Putamen (tissue), 1 donor: ENCODE data around the gene GPATCH2.
"Not testable (repeated sequence)": the region's sequence is repeated elsewhere in the genome, so short reads cannot be mapped to it uniquely, and the experiment has no call there.

Experiments used
- DNase-seq: peaks from one replicate; pipeline ENCODE4 v3.0.0-alpha.2; 2016; ENCODE audit warnings: low spot score

GPATCH2 gene

GRCh38 chr1:217443845-217444244, 187.0 kb downstream of the GPATCH2 start:
- DNase-seq, result no peak

- no peak for DNase-seq
These were observed 193.5 kb downstream of the GPATCH2 start for GRCh38 chr1:217437376-217437775.

- DNase-seq, result no peak
These were observed 195.7 kb downstream of the GPATCH2 start for GRCh38 chr1:217435204-217435603.

GRCh38 chr1:217433664-217434063, 197.2 kb downstream of the GPATCH2 start:
- DNase-seq, result no peak

GRCh38 chr1:217432339-217432738, 198.6 kb downstream of the GPATCH2 start:
- no peak for DNase-seq

GRCh38 chr1:217431395-217431794, 199.5 kb downstream of the GPATCH2 start:
- DNase-seq, result no peak

GRCh38 chr1:217425422-217425821, 205.5 kb downstream of the GPATCH2 start:
- no peak for DNase-seq

- no peak for DNase-seq
These were observed 211.7 kb downstream of the GPATCH2 start for GRCh38 chr1:217419194-217419551.

GRCh38 chr1:217418269-217419193, 212.4 kb downstream of the GPATCH2 start:
- DNase-seq, result no peak

- no peak for DNase-seq
These were observed 213.5 kb downstream of the GPATCH2 start for GRCh38 chr1:217417363-217417762.

GRCh38 chr1:217407534-217408001, 223.3 kb downstream of the GPATCH2 start:
- DNase-seq, result no peak

GRCh38 chr1:217403026-217403720, 227.7 kb downstream of the GPATCH2 start:
- DNase-seq, result no peak

GRCh38 chr1:217402301-217402700, 228.6 kb downstream of the GPATCH2 start:
- no peak for DNase-seq

- DNase-seq, result no peak
These were observed 237.0 kb downstream of the GPATCH2 start for GRCh38 chr1:217393896-217394295.

- DNase-seq, result no peak
These were observed 238.4 kb downstream of the GPATCH2 start for GRCh38 chr1:217392441-217392840.

GRCh38 chr1:217389895-217390294, 241.0 kb downstream of the GPATCH2 start:
- no peak for DNase-seq

GRCh38 chr1:217388522-217389065, 242.3 kb downstream of the GPATCH2 start:
- DNase-seq, result no peak

GRCh38 chr1:217381773-217382172, 249.1 kb downstream of the GPATCH2 start:
- not testable (repeated sequence) for DNase-seq

- DNase-seq, result not testable (repeated sequence)
These were observed 251.1 kb downstream of the GPATCH2 start for GRCh38 chr1:217379804-217380203.

- no peak for DNase-seq
These were observed 251.6 kb downstream of the GPATCH2 start for GRCh38 chr1:217379336-217379735.
